HG03565 (cell line): ENCODE measurements around the gene PTPN3.

Source experiments
- ATAC-seq: cut with Tn5 transposase; IDR thresholded peaks from one replicate; pipeline ENCODE4 v1.9.1; 2021; ENCODE audit warnings: mild to moderate bottlenecking, moderate library complexity; ENCODE audit not compliant: unreplicated experiment

PTPN3 gene

DNA sequence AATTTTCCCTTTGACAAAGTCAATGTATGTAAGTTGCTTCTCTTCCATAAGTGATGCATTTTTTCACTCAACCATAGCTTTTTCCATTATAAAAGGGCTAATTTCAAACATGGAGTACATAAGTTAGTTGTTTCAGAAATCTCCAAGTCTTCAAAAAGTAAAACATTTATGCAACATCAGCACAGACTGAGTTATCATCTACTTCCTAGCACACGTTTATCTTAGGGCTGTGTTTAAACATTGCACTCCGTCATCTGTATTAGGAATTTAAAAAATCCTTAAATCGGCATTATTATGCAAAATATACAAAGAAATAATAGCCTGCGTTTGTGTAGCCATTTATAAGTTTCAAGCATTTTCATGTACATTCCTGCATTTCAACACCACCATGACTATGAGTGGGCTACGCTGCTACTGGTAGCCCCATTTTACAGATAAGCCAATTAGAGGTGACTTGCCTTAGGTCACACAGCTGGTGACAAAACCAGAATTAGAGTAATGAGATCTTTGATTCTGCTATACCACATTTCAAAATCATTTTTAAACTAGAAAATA lies 43.4 kb downstream of the PTPN3 start:
- ATAC-seq = no peak

DNA sequence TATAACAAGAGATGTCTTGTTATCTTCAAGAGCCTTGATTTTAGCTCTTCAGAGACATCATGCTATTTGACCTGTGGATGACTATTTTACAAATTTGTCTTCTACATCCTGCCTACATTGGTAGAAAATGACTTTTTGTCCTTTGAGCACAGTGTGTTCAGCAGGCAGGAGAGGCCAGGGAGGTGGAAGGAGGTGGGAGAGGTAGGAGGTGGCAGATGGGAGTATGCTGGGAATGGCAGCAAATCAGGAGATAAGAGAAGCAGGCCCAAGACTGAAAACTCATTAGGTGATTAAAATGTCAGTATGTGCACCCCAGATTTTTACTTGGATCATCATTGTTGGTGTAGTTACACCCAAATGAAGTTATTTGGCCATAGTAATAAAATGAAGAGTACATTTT lies 44.1 kb downstream of the PTPN3 start:
- no peak for ATAC-seq

DNA sequence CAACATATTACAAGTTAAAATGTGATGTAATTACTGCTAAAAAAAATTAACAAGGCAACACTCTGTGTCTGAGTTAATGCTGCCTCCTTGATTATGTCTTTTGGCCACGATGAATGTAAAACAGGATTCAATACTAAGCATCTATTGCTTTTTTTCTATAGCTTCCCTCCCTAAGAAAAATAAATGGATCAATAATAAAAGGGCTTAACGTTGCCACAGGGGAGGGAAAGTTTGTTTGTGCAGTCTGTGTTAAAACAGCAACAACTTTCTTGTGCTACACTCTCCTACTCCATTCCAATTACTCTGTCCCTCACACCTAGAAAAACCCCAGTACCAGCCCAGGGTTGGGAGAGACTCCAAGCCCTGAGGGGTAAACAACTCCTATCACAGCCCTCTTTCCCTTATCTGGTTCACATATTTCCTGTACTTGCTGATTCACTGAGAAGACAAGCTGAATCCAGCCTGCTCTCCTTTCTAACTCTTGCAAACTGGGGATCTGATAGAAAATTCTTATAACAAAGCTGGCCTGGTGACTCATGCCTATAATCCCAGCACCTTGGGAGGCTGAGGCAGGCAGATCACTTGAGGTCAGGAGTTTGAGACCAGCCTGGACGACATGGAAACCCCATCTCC lies 44.8 kb downstream of the PTPN3 start:
- ATAC-seq = no peak

DNA sequence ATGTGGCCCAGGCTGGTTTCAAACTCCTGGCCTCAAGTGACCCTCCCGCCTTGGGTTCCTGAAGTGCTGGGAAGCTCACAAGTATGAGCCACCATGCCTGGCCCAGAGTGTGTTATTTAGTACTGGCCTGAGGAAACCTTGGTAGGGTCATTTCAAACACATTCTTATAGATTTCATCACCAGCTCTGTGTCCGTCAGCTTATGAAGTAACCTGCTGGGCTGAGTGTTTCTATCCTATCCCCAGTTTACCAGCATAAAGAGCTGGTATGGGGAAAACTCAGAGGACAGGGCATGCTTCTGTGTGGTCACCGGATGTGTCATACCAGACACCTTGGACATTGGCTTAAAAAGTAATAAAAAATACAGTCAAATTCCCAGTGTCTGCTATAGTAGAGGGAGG lies 45.3 kb downstream of the PTPN3 start:
- no peak for ATAC-seq

DNA sequence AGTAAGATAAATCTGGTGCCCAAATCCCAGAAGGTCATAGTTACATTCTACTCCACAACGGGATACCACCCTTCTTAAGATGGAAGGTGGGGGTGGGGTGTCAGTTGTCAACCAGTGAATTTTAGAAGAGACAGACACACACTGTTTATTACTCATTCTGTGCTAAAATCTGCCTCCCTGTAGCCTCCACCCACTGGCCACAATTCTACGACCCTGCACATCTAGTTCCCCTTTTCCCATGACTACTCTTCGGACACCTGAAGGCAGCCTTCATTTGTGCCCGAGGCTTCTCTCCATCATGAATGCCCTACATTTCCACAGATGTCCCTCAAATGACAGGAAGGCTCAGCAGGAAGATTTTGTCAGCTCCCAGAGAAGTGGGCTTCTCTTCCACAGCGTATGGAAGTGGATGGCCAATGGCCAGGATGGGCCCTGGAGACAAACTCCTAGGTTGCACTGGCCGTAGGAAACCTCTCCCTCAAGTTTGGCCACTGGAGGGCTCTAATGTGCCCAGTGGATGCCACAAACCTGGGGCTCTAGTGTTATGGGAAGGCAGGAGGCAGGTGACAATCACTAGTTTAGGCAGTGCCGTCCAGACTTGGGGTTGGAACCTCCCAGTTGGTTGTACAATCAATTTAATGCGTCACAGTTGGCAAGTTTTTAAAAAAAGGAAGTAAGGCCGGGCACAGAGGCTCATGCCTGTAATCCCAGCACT lies 46.6 kb downstream of the PTPN3 start:
- no peak for ATAC-seq

DNA sequence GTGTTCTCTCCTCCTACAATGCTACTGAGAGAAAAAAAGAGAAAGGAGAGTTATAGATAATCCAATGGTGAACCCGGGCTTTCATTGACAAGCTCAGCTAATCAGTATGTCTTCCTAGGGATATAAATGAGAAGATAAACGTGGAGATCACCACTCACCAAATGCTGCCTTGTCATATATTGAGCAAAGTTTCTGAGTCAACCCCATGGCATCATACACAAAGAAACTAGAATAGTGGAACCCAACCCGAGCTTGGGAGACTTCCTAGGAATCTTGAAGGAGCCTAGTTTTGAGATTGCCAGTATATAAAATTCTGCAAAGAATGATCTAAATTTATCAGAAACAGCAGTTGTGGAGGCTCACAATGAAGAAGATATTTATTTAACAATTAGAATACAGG lies 47.8 kb downstream of the PTPN3 start:
- no peak for ATAC-seq

DNA sequence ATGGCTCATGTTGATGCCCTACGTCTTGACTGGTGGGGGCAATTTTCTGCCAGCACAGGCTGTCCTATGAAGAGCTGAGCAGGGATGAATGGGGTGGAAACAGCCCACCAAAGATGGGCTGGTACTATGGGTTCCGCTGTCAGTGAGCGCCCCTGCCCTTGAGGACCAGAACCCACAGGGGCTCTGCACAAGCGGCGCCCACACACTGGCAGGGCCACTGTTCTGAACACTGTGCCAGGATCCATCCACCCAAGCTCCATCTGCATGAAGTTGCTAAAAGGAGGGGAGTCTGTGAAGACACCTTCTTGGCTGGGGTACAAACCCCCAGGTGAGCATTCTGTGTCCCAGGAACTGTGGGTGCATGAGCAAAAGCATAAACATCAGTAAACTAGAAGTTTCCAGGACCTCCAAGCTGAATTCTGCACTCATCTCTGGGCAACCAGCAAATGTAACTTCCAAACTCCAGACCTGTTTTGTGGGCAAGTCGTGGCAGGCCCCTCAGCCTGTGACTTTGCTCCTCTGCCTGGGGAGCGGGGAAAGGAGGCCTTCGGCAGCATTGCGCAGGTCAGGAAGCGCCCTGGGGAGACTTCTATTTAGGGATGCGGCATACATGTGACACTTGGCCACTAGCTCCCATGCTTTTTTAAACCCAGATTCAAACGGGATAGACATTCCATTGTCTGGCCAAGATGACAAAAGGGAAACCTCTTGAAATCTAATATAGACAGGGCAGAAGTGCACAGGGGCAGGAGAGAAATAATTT lies 48.9 kb downstream of the PTPN3 start:
- no peak for ATAC-seq

DNA sequence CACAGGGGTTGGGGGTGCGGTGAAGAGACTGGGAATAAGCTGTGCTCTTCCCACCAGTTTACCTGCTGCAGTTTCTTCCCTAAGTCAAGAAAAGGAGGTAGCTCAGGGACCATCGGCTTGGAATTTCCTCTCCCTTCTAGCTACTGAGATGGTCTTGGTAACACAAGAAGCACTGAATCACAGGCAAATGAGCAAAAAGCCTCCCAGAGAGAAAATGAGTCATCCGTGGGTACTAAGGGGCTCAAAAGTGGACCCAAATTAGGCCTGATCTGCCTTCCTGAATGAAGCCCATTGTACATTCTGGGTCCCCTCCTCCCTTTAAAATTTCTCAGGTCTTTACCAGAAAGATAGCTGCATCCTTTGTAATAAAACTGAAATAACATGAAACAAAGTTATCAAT lies 49.9 kb downstream of the PTPN3 start:
- ATAC-seq = no peak

DNA sequence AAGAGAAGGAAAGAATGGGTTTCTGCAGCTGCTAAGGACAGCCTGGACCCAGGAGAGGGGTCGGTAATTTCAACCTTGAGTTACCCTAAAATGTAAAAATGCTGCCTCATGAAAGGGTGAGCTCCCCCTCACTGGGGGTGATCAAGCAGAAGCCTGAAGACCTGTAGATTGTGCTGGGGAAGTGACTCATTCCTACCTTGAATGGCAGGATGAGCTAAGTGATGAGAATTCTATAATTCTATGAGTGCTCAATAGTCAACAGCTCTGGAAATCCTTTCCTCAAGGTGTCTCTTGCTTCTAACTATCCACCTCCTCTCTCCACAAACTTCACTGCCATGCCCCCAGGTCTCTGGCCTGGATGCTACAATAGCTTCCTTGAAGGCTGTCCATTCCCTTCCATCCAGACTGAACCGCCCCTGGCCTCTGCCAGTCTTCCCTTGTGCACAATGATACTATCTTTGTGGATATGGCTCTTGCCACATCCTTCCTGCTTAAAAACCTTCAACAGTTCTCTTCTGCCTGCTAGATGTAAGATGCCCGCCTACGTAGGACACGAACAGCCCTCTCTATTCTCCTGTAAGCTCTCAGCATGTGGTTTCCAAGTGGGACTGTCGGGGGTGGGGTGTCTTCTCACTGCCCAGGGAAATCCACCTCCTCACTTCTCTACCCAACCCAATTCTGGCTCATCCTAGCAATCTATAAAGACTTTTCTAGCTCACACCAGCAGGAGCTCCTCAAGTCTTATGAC lies 50.6 kb downstream of the PTPN3 start:
- ATAC-seq = no peak

DNA sequence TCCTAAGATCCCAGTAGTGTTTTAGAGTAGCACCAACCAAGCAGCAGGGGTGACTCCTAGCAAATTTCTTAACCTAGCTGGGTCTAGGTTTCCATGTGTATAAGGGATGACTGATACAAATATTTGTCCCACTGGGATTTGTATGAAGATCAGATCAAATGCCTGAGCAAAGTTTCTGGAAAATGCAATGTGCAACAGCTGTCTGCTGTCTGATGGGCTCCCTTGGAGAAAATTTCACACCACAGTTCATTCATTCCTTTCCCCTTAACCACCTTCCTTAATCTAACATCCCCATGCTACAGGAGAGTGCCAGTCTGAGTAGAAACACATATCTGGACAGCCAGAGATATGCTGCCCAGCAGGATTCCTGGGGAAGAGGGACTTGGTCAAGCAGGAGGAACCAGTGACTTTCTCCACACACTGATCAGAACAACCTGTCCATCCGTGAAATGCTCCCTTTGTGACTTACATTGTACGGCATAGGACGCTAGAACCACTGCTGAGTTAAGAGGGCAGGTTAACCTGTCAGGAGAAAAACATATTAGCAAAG lies 53.3 kb downstream of the PTPN3 start:
- ATAC-seq = no peak

DNA sequence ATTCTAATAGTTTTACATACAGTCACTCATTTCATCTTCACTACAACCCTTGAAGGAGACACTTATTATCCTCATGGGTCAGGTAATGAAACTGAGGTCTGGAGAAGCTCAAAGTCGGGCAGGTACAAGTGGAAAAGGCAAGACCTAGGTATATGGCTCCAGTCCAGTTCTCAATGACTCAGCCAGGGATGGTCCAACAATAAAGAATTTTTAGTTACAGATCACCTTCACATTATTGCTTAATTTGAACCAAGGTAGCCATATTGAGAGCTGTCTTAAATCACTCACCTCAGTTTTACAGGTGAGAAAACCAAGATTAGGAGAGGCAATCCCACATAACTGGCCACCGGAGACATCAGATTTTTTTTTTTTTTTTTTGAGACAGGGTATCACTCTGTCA lies 55.4 kb downstream of the PTPN3 start:
- ATAC-seq = no peak

DNA sequence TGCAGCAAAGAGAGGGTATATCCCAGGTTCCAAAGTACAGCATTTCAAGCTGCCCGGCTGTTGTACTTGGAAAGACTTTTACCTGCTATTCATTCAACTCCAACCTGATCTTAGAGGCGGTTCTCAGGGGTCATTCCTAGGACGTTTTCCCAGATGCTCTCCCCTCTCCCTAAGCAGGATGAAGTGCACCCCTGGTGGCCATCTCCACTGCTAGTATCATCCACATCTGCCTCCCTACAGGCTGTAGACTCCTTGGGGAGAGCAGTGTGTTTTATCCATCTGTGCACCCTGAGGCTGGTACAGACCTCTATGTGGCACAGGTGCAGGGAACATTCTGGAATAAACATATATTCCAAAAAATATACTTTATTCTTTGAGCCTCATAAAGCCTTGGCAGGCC lies 56.8 kb downstream of the PTPN3 start:
- ATAC-seq = no peak

DNA sequence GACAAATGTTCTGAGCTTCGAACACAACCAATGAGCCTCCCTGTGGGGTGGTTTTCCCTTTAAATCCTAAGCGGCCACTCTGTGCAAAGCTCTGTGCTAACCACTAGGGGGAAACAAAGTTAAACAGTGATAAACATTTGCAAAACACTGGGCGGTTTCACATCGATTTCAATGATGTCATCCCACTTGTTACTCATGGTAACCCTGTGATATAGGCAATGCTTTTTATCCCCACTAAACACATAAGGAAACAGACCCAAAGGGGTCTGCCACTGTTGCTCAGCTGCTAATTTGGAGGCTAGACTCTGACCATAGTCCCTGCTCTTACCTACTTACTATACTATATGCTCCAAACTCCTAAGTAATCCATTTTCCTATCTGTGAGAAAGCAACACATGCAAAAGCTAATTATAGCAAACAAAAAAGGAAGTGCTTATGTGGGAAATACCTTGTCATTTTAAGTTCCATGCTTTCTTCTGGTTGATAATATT lies 57.3 kb downstream of the PTPN3 start:
- peak; percentile 95 for ATAC-seq

DNA sequence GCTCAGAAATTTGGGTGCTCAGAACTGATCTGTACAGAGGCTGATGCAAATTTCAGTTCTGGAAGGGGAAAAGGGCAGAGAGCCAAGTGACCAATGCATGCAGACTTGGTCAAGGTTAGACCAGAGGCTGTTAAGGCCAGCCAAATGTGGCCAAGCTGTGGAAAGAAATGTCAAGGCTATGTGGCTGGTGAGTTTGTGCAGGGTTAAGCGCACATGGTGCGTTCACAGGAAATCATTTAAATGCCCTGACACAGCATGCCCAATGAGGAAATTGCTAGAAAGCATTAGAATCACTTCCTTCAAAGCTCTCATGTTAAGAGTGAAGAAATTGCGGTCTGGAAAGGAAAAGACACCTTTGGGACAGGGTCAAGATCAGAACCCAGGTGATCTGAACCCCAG lies 58.0 kb downstream of the PTPN3 start:
- peak; percentile 31 for ATAC-seq

DNA sequence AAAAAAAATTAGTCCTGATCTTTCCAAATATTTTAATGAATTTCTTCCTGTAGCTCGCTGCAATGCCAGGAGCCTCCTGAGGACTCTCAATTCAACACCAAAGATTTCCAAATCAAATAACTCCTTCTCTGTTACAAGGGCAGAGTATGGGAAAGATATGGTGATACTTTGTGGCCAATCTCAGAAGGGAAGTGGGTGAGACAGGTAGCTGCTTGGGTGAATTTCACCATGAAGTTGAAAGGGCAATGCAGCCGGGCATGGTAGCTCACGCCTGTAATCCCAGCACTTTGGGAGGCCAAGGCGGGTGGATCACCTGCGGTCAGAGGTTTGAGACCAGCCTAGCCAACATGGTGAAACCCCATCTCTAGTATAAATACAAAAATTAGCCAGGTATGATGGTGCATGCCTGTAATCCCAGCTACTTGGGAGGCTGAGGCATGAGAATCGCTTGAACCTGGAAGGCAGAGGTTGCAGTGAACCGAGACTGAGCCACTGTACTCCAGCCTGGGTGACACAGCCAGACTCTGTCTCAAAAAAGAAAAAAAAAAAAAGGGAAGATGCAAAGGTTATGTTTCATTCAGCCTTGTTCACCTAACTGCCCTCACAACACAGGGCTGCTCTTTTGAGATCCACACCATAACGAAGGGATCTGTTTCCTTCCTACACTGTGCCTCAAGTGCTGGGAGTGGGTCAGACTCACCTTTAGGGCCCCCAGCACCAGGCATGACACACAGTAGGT lies 58.6 kb downstream of the PTPN3 start:
- no peak for ATAC-seq

DNA sequence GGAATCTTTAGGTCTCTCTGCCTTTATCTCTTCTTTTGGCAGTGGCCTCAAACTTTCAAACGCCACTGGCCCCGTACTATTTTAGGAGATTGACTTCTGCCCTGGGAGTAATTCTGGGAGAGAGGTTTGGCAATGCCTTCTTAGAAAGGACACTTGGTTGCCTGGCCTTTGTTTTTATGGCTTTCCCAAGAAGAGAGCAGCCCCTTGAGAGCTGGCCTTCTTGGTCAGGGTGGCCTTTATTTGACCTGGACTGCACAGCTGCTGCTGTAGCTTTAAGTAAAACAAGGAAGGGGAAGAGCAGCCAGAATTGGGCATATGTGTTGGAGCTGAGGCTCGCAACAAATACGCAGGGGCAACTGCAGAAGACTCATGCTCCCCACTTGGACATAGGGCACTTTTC lies 60.8 kb downstream of the PTPN3 start:
- ATAC-seq = no peak

DNA sequence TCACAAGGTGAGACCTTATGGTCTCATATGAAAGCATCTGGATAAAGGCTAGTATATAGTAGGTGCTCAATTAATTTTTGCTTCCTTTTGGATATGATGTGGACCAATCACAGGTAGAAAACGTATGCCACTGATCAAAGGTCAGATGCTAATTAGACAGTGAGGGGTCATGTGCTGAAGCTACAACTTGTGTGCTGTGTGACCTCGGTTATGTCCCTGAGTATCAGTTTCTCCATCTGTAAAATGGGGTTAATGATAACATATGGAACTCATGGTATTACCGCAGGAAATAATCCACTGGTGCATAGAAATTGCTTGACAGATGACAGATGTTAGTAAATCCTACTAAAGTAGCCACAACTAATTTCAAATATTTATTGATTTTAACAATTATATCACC lies 62.0 kb downstream of the PTPN3 start:
- ATAC-seq = no peak

DNA sequence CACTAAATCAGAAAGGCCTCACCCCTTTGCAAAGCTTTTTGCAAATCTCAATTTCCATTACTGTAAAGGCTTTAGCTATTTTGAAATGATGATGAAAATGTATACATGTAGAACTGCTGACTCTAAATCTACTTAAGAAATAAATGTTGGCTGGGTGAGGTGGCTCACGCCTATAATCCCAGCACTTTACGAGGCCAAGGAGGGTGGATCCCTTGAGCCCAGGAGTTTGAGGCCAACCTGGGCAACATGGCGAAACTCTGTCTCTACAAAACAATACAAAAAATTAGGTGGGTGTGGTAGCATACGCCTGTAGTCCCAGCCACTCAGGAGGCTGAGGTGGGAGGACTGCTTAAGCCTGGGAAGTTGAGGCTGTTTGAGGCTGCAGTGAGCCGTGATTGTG lies 64.6 kb downstream of the PTPN3 start:
- no peak for ATAC-seq

DNA sequence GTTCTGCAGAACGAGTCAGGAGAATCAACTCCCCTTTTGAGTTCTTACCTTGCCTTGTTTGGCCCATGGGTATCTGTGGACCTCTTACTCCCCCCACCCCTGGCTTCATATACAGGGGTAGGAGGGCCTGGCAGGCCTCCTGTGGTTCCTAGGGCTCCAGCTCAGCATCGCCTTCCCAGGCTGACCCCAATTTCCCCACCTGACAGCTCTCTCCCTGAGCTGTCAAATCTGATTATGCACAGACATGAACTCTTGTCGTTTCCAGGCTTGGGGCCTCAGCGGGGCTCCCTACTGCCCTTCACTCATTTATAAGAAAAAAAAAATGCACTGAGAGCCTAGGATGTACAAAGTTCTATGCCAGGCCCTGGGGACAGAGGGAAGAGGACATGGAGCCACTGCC lies 67.9 kb downstream of the PTPN3 start:
- no peak for ATAC-seq

DNA sequence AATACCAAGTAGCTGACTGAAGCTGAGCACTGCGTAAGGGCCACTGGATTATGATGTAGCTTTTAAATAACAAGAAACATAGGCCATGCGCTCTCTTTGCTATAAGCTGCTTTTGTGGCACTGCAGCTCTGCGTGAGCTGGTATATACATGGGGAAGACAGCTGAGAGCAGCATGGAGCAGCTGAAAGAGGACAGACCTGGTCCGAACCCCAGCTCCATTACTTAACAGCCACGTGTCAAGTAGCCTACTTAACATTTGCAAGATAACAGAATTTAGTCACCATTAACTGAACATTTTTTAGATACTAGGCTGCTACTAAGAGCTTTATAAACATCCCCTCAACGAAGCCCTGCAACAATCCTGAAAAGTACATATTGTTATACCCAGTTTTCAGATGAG lies 69.3 kb downstream of the PTPN3 start:
- no peak for ATAC-seq
